Measurements from ENCODE around the gene TBC1D22B. TPM values are rescaled to one million over a fixed set of nuclear protein-coding genes. Genes with fewer than 3 reads are reported as not detected.

The TBC1D22B gene
- polyA plus RNA-seq, 3 donors: 3.9 to 5.0 (median 4.9) TPM

DNA sequence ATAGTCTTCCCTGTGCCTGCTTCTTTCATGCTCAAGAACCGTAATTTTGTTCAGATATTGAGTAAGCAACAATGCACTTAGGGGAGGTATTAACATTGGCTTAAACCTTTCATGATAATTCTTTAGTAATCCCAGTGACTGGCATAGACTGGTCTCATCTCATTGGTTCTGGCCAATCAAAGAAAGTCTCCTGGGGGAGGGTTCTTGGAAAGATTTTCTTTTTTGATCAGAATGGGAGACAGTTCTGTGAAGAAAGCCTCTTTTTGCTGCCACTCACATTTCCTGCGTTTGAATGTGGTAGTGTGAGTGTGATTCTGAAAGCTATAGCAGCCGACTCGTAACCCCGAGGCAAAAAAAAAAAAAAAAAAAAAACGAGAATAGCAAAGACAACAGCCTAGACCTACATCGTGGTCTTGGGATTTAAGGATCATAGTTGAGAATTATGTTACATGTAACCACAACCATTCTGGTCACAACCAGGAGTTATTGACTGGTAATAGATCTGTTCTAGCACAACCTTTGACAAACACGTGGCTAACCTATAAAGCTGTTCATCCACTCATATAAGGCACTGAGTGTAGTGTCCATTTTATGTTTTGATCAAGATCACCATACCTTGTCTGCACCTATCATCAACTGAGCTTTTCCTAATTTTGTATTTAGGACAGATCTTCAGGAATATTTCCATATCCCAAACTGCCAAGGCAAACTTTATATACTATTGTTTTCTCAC, 15.4 kb downstream of the TBC1D22B start:
- Histone ChIP-seq H3K27ac (ENCODE audit: low read depth in 1 of 2, low read length in 2 of 2) (no peak overlapping the region), H3K4me2 (replicated peaks; ENCODE audit: extremely low read depth, low read length, poor library complexity, severe bottlenecking) (no peak overlapping the region), H3K27me3 (ENCODE audit: control insufficient read depth in 2 of 2, insufficient read depth in 2 of 2, low read length in 2 of 2) (no peaks in the 10 kb centered on the region), H3K4me1 (ENCODE audit: control insufficient read depth in 1 of 2, insufficient read depth in 2 of 2, low read length in 2 of 2) (peaks cover 12 to 29% of the 10 kb centered on the region in 2 donors), H3K9ac (ENCODE audit: insufficient read depth, low read length, poor library complexity, severe bottlenecking) (no peak overlapping the region), H3K9me3 (replicated peaks in 1 of 2; ENCODE audit: control insufficient read depth in 1 of 2, insufficient read depth in 1 of 2, low read length in 2 of 2) (no peaks in the 10 kb centered on the region), H4K20me1 (ENCODE audit: insufficient read depth, low read length) (no peaks in the 10 kb centered on the region), H3K4me3 (replicated peaks in 1 of 3; ENCODE audit: low read depth in 2 of 3, low read length in 3 of 3) (no peak overlapping the region), H3K79me2 (ENCODE audit: insufficient read depth, low read length) (peaks cover 73% of the 10 kb centered on the region), H2AFZ (ENCODE audit: insufficient read depth, low read depth, low read length, poor library complexity, severe bottlenecking) (no peak overlapping the region), H3K36me3 (replicated peaks in 1 of 2; ENCODE audit: control insufficient read depth in 1 of 2, insufficient read depth in 2 of 2, low read length in 2 of 2) (peaks cover 3 to 29% of the 10 kb centered on the region in 2 donors)
- peak overlapping the region in 1 of 7 donors; percentile 35 for H3K27ac Mint-ChIP-seq
- no peaks in the 10 kb centered on the region for H3K27me3 Mint-ChIP-seq (ENCODE audit: low read depth in 3 of 3)
- H3K36me3 Mint-ChIP-seq: peaks cover 27 to 38% of the 10 kb centered on the region in 2 donors
- WGBS (ENCODE audit: insufficient coverage): 33% methylated on average over 1 of the region's 8 CpGs
- H3K4me1 Mint-ChIP-seq: peaks cover 44% of the 10 kb centered on the region
- H3K9me3 Mint-ChIP-seq: peaks cover 0 to 2% (median 0%) of the 10 kb centered on the region in 7 donors
- H3K4me3 Mint-ChIP-seq: no peak overlapping the region
- intact Hi-C loops (cut with micrococcal nuclease): no loop called here
- TF ChIP-seq, protein P1, sequence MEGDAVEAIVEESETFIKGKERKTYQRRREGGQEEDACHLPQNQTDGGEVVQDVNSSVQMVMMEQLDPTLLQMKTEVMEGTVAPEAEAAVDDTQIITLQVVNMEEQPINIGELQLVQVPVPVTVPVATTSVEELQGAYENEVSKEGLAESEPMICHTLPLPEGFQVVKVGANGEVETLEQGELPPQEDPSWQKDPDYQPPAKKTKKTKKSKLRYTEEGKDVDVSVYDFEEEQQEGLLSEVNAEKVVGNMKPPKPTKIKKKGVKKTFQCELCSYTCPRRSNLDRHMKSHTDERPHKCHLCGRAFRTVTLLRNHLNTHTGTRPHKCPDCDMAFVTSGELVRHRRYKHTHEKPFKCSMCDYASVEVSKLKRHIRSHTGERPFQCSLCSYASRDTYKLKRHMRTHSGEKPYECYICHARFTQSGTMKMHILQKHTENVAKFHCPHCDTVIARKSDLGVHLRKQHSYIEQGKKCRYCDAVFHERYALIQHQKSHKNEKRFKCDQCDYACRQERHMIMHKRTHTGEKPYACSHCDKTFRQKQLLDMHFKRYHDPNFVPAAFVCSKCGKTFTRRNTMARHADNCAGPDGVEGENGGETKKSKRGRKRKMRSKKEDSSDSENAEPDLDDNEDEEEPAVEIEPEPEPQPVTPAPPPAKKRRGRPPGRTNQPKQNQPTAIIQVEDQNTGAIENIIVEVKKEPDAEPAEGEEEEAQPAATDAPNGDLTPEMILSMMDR (IDR thresholded peaks at IDR 0.05): no peak
- no peak for DNase-seq

DNA sequence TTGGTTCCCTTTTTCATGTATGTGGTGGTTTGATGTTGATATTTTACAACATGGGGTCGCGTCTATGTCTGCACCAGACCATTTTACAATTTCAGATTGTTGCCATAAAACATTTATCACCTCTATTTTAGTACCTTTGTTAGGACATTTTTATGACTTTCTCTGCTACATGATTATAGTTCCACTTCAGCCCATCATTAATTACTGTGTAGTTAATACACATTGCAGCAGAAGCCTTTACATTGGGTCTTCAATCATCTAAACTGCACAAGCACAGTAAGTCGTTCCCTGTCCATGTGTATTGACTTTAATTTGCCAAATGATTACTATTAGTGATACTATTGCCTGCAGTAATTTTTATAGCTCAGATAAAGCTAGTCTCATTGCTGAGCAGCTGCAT, 16.1 kb downstream of the TBC1D22B start:
- H3K4me3 ChIP-seq (replicated peaks in 1 of 3; ENCODE audit: low read depth in 2 of 3, low read length in 3 of 3): no peak overlapping the region
- H3K9ac ChIP-seq (ENCODE audit: insufficient read depth, low read length, poor library complexity, severe bottlenecking): no peak overlapping the region
- no peak overlapping the region for H3K27ac Mint-ChIP-seq
- H3K4me1 ChIP-seq (ENCODE audit: control insufficient read depth in 1 of 2, insufficient read depth in 2 of 2, low read length in 2 of 2): peaks cover 13 to 36% of the 10 kb centered on the region in 2 donors
- peaks cover 73% of the 10 kb centered on the region for H3K79me2 ChIP-seq (ENCODE audit: insufficient read depth, low read length)
- H3K36me3 Mint-ChIP-seq: peaks cover 26 to 32% of the 10 kb centered on the region in 2 donors
- no peaks in the 10 kb centered on the region for H3K9me3 ChIP-seq (replicated peaks in 1 of 2; ENCODE audit: control insufficient read depth in 1 of 2, insufficient read depth in 1 of 2, low read length in 2 of 2)
- no peak overlapping the region for H3K27ac ChIP-seq (ENCODE audit: low read depth in 1 of 2, low read length in 2 of 2)
- H3K27me3 ChIP-seq (ENCODE audit: control insufficient read depth in 2 of 2, insufficient read depth in 2 of 2, low read length in 2 of 2): no peaks in the 10 kb centered on the region
- TF ChIP-seq, protein P1 (IDR thresholded peaks at IDR 0.05): no peak
- DNase-seq: no peak
- peaks cover 0 to 1% (median 0%) of the 10 kb centered on the region in 3 donors for H3K27me3 Mint-ChIP-seq (ENCODE audit: low read depth in 3 of 3)
- peaks cover 3 to 23% of the 10 kb centered on the region in 2 donors for H3K36me3 ChIP-seq (replicated peaks in 1 of 2; ENCODE audit: control insufficient read depth in 1 of 2, insufficient read depth in 2 of 2, low read length in 2 of 2)
- no peak overlapping the region for H3K4me3 Mint-ChIP-seq
- H2AFZ ChIP-seq (ENCODE audit: insufficient read depth, low read depth, low read length, poor library complexity, severe bottlenecking): no peak overlapping the region
- no peaks in the 10 kb centered on the region for H4K20me1 ChIP-seq (ENCODE audit: insufficient read depth, low read length)
- intact Hi-C loops (cut with micrococcal nuclease): no loop called here
- H3K9me3 Mint-ChIP-seq: peaks cover 0 to 2% (median 0%) of the 10 kb centered on the region in 7 donors
- peaks cover 51% of the 10 kb centered on the region for H3K4me1 Mint-ChIP-seq
- WGBS (ENCODE audit: insufficient coverage): no CpG with 5 or more reads among the region's 3 CpGs
- H3K4me2 ChIP-seq (replicated peaks; ENCODE audit: extremely low read depth, low read length, poor library complexity, severe bottlenecking): no peak overlapping the region
